GM10266 (cell line): ENCODE results near the gene DTX3.
"Not testable (repeated sequence)": the region's sequence is repeated elsewhere in the genome, so short reads cannot be mapped to it uniquely, and the experiment has no call there.

Experiments used
- DNase-seq: peaks from one replicate; pipeline ENCODE4 v3.0.0; 2012; ENCODE audit errors: extremely low spot score
- TF ChIP-seq, protein P1 (sequence below): IDR thresholded peaks from 2 replicates; pipeline ENCODE4 v1.5.1; 2012; ENCODE audit warnings: mild to moderate bottlenecking, low read depth; ENCODE audit not compliant: control insufficient read depth, insufficient read depth; ENCODE audit errors: missing control alignments

Gene DTX3

GRCh38 chr12:57654042-57654441, 49.4 kb downstream of the DTX3 start:
- TF ChIP-seq, protein P1, sequence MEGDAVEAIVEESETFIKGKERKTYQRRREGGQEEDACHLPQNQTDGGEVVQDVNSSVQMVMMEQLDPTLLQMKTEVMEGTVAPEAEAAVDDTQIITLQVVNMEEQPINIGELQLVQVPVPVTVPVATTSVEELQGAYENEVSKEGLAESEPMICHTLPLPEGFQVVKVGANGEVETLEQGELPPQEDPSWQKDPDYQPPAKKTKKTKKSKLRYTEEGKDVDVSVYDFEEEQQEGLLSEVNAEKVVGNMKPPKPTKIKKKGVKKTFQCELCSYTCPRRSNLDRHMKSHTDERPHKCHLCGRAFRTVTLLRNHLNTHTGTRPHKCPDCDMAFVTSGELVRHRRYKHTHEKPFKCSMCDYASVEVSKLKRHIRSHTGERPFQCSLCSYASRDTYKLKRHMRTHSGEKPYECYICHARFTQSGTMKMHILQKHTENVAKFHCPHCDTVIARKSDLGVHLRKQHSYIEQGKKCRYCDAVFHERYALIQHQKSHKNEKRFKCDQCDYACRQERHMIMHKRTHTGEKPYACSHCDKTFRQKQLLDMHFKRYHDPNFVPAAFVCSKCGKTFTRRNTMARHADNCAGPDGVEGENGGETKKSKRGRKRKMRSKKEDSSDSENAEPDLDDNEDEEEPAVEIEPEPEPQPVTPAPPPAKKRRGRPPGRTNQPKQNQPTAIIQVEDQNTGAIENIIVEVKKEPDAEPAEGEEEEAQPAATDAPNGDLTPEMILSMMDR, result no peak
- DNase-seq, result no peak

GRCh38 chr12:57655541-57656240, 51.1 kb downstream of the DTX3 start:
- no peak for DNase-seq
- TF ChIP-seq, protein P1, result no peak

DNA sequence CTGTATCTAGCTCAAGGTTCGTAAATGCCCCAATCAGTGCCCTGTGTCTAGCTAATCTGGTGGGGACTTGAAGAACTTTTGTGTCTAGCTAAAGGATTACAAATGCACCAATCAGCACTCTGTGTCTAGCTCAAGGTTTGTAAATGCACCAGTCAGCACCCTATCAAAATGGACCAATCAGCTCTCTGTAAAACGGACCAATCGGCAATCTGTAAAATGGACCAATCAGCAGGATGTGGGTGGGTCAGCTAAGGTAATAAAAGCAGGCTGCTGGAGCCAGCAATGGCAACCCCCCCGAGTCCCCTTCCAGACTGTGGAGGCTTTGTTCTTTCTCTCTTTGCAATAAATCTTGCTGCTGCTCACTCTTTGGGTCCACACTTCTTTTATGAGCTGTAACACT, 51.8 kb downstream of the DTX3 start:
- not testable (repeated sequence) for DNase-seq

GRCh38 chr12:57657744-57658143, 53.1 kb downstream of the DTX3 start:
- TF ChIP-seq, protein P1, result no peak
- no peak for DNase-seq

GRCh38 chr12:57658890-57659289, 54.3 kb downstream of the DTX3 start:
- TF ChIP-seq, protein P1, result no peak
- no peak for DNase-seq
